Activated CD4-positive, CD25-positive, alpha-beta regulatory T cell treated with anti-CD3 and anti-CD28 coated beads, Interleukin-2, amount 50 U/mL, for 24 hours (primary cell): ENCODE measurements around the gene SEPTIN2.
A peak's percentile ranks its signal among the peaks of the same experiment; 100 is the strongest.
"Not testable (repeated sequence)": the region's sequence is repeated elsewhere in the genome, so short reads cannot be mapped to it uniquely, and the experiment has no call there.

Experiments used
- ATAC-seq, 2 donors: fragments of 150-1000 bp; cut with Tn5 transposase; one replicate each; pipeline ENCODE4 v1.10.0; 2021; ENCODE audit warnings: mild to moderate bottlenecking in 1 of 2, moderate library complexity in 1 of 2

SEPTIN2 gene

GRCh38 chr2:241354668-241355658, 39.2 kb downstream of the SEPTIN2 start:
- peak in 1 of 2 donors; percentile 33 for ATAC-seq

DNA sequence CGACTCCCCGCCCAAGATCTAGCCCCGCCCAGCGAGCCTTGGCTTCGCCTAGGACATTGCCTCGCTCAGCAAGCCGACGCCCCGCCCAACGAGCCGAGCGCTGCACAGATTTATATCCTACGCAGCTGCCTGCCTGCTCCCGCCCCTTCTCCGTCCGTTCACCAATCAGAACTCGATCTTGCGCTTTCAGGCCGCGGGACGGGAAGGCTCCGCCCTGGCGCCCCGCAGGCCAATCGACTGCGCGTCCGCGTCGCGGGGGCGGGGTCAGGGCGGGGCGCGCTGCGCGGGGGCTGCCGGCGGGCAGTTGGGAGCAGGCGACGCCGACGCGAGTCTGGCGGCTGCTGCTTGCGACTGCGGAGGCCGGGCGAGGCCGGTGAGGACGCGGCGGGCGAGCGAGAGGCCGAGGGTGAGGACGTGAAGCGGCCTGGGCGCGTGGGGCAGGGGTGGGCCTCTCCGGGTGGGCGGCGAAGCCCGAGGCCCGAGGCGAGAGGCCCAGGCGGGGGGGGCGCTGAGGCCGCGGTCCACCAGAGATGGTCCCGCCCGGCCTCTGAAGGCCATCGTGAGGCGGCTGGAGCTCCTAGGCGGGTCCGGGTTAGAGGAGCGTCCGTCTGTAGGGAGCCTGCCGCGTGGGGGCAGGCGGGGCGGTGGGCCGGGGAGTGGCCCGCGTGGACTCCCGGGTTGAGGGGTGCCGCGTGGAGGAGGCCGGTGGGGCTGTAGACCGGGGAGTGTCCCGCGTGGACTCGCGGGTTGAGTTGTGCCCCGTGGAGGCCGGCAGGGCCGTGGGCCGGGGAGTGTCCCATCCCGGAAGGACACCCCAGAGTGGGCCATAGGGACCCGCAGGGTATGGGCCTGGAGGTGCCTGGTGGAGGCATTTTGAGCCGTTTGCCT, 40.5 kb downstream of the SEPTIN2 start, which contains the start of gene FARP2:
FARP2 (plus strand) TSS at position 303 of the 888 bp plus-strand sequence. CDS start 16,823 bp downstream, outside the sequence.
- peak; percentile 95 to 96 for ATAC-seq

DNA sequence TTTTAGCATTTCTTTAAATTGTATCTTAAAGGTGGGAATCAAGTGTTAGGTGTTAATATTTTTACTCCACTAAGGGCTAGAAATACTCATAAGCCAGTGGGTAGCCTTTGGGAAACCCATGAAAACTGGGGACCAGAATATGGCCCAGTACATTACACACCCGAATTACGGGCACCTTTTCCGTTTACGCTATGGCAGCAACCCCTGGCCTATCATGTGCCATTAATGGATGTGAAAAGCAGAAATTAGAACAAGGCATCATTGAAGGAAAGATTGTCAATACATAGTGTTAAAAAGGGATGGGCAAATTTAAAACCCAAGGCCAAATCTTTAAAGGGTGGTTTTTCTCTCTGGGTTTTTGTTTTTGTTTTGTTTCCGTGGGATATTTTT, 41.1 kb downstream of the SEPTIN2 start:
- ATAC-seq = no peak

- ATAC-seq = no peak
Measured at GRCh38 chr2:241357531-241357930, 41.8 kb downstream of the SEPTIN2 start.

DNA sequence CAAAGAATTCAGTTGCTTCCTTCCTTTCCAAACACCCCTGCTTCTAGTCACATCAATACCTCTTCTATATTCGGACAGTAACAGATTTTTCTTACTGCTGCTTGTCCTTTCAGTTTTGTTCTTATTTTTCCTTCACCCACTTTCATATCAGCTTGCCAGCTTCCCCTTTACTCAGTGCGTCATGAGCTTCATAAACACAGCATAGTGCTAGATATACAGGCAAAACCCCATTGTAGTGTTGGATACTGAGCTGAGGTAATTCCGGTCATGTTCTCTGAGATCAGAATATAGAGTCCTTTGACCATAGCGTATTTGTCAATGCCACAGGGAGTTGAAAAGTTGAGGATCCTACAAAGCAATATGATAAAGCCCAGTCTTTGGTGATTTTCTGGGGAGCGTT, 42.7 kb downstream of the SEPTIN2 start:
- peak in 1 of 2 donors; percentile 6 for ATAC-seq

GRCh38 chr2:241359481-241360045, 43.8 kb downstream of the SEPTIN2 start:
- ATAC-seq = no peak

GRCh38 chr2:241363426-241363825, 47.7 kb downstream of the SEPTIN2 start:
- no peak for ATAC-seq

DNA sequence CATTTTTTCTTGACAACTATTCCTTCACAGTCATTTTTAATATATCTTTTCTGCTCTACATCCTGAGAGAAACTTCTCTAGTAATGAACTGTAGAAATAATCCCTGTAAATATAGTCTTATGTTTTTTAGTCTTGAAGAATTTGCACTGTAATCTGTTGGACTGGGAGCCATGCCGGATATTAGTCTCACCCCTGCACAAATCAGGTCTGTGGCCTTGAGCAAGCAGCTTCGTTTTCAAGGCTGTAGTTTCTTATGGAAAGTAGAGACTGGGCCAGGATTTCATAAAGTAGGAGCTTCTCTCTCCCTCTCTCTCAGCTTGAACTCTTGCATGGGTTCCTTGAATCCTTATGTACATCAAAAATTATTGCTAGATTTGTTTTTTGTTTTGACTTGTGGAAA, 49.1 kb downstream of the SEPTIN2 start:
- ATAC-seq = no peak

DNA sequence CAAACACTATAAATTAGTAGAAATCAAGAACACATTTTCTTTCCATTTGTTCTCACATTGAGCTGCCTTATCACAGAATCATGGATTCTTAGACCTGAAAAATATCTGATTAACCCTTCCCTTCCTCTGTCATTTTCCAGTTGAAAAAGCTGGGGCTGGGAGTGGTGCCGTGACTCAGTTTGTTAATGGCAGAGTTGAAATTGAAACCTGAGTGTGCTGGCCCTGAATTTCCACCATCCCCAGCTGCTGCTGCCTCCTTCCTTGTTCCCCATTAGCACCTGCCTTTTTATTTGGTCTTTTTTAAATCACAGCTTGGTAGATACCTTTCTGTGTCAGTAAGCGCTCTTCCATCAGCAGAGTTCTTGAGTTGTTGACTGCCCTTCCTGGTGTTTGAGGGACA, 51.0 kb downstream of the SEPTIN2 start:
- no peak for ATAC-seq

DNA sequence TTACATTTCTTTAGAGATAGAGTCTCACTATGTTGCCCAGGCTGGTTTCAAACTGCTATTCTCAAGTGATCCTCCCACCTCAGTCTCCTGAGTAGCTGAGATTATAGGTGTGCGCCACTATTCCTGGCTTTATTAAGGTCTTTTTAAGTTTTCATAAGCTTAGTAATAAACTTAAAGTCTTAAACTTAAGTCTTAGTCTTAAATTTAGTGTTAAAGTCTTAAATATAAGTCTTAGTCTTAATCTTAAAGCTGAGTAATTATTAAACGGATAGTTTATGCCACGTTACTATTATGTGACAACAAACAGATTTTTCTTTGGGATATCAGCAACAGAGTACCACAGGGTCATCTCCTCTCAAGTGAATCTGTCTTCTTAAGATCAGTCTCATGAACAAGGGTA, 52.9 kb downstream of the SEPTIN2 start:
- no peak for ATAC-seq

DNA sequence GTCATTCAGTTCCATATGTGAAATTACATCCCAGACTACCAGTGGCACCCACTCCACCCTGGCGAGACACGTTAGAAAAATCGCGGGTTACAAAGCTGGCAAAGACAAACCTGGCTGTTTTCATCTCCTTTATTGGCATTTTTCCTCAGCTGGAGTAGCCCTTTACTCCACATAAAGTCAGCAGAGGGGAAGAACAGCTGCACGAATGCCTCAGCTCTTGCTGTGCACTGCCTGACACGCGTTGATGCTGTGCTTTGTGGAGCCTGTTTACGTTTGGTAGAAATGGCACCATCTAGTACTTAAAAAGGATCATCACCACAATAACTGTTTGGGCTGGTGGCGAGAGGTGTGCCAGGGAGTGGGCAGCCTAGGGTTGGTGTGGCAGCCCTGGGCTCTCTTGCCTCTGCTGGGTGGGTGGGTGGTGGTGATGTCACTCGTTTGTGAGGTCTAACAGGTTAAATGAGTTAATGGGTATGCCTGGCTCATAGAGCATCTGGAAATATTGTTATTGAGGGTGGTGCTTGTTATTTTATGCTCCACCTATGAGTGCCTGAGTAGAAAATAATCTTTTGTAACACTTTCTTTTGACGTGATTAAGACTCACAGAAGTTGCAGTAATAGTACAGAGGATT, 56.8 kb downstream of the SEPTIN2 start:
- no peak for ATAC-seq

GRCh38 chr2:241373446-241373845, 57.7 kb downstream of the SEPTIN2 start:
- no peak for ATAC-seq

- ATAC-seq = not testable (repeated sequence)
Measured at GRCh38 chr2:241373906-241374305, 58.2 kb downstream of the SEPTIN2 start.

DNA sequence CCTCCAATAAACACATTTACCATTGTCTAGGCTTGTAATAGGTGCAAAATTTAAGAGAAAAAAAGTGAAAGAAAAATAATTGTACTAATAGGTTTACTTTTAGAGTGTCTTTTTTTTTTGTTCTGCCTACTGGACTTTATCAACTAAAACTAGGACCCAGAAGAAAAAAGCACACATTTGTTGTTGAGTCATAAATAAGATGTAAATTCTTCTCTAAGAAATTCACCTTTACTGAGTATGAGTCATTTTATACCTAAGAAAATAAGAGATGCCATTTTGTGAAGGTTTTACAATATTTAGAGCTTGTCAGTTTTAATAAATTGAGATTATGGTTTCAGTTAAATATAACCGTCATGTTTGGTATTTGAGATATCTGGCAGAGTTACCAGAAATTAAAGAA, 59.6 kb downstream of the SEPTIN2 start:
- ATAC-seq = peak in 1 of 2 donors; percentile 45

DNA sequence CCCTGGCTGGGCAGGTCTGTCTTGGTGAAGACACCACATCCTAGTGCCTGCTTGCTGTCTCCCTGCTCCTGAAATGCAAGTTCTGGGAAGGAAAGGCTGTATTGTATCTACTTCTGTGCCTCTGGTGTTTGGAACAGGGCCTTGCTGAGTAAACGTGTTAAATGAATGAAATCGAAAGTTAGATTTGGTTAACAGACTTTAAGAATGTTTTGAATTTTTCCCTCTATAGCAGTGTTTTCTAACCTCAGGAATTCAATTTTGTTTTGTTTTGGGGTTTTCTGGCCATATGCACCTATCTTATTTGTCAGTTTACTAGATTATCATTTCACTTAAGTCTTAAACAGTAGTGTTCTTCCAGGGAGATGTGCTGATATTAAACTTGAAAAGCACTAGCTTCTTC, 61.1 kb downstream of the SEPTIN2 start:
- ATAC-seq = no peak

GRCh38 chr2:241378816-241379215, 63.1 kb downstream of the SEPTIN2 start:
- ATAC-seq = no peak

DNA sequence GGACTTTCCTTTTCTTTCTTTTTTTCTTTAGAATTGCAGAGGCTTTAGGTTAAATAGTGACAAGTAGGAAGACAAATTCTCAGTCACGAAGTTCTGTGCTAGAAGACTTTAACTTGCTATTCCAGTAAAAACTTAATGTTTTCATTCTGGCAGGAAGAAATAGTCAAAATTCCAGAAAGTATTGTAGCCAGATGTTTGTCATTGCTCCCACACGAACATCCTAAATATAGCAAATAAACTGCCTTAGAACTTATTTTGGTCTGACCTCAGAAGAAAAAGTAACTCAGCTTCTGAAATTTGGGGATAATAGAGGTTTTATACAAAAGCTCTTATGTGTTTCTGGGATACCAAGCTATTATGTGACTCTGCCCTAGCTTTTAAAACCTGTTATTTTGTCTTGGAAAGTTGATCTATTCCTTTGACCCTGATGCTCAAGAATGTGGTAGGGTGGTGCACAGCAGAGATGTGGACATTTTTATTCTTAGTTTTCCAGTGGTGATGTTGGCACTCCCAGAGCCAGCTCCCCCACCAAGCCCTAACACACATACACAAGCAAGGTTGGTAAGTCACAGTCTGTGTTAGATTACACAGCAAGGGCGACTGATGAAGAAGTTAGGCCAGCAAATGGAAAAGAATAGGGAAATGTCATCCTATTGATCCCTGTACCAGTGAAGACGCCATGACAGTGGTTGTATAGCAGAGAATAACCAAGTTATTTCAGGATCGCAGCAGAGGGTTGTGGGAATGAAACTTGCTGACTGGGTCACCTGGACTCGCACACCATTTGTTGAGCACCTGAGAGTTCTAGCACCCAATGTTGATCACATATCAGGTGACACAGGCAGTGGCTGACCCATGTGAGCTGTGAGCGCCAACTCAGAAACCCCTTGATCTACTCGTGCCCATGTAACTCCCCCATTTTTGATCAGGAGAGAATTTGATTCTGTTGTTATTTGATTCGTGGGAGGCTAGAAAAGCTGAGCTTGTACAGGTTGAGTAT, 64.1 kb downstream of the SEPTIN2 start:
- ATAC-seq = no peak

DNA sequence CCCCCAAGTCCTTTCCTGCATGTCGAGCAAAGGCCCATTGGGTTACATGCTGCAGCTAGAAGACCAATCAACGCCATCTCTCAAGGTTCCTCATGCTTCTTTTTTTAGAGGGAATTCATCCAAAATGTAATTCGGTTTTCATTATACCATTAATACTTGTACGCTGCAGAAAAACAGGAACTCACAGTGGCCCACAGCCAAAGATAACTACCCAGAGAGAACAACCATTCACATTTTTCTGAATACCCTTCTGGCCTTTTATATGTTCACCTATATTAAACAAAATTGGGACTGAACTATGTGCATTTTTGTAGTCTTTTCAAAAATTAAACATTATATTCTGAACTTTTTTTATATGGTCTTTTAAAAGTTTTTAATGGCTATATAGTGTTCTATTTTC, 66.1 kb downstream of the SEPTIN2 start:
- ATAC-seq = no peak

- not testable (repeated sequence) for ATAC-seq
Measured at GRCh38 chr2:241385450-241385849, 69.7 kb downstream of the SEPTIN2 start.

- no peak for ATAC-seq
Measured at GRCh38 chr2:241386519-241386918, 70.8 kb downstream of the SEPTIN2 start.

- no peak for ATAC-seq
Measured at GRCh38 chr2:241389697-241390096, 74.0 kb downstream of the SEPTIN2 start.
